ENCODE data around the gene TRPV4. TPM values are rescaled to one million over a fixed set of nuclear protein-coding genes. Genes with fewer than 3 reads are reported as not detected.
A peak's percentile ranks its signal among the peaks of the same experiment; 100 is the strongest.

The TRPV4 gene
- polyA plus RNA-seq, 1 donor: 0.99 TPM

- peak; percentile 43 for DNase-seq
These were observed 57.9 kb downstream of the TRPV4 start for GRCh38 chr12:109775172-109775881.

- DNase-seq: no peak
These were observed 59.7 kb downstream of the TRPV4 start for GRCh38 chr12:109773384-109774011.

- DNase-seq: no peak
These were observed 60.4 kb downstream of the TRPV4 start for GRCh38 chr12:109772622-109773321.

- DNase-seq: no peak
These were observed 61.2 kb downstream of the TRPV4 start for GRCh38 chr12:109771746-109772621.

- no peak for DNase-seq
These were observed 62.1 kb downstream of the TRPV4 start for GRCh38 chr12:109770861-109771670.

- peak; percentile 18 for DNase-seq
These were observed 62.9 kb downstream of the TRPV4 start for GRCh38 chr12:109770104-109770860.

- no peak for DNase-seq
These were observed 64.1 kb downstream of the TRPV4 start for GRCh38 chr12:109768901-109769670.

GRCh38 chr12:109767991-109768900 lies 65.0 kb downstream of the TRPV4 start:
- DNase-seq: no peak

GRCh38 chr12:109767456-109767855 lies 65.7 kb downstream of the TRPV4 start:
- DNase-seq: no peak

GRCh38 chr12:109766251-109766778 lies 66.9 kb downstream of the TRPV4 start:
- DNase-seq: no peak

GRCh38 chr12:109765446-109765810 lies 67.8 kb downstream of the TRPV4 start:
- DNase-seq: no peak

GRCh38 chr12:109764776-109765445 lies 68.3 kb downstream of the TRPV4 start:
- no peak for DNase-seq

GRCh38 chr12:109764123-109764522 lies 69.1 kb downstream of the TRPV4 start:
- no peak for DNase-seq

- DNase-seq: no peak
These were observed 69.9 kb downstream of the TRPV4 start for GRCh38 chr12:109763201-109763841.

- no peak for DNase-seq
These were observed 70.5 kb downstream of the TRPV4 start for GRCh38 chr12:109762673-109763191.

GRCh38 chr12:109762071-109762672 lies 71.0 kb downstream of the TRPV4 start:
- DNase-seq: no peak
